ENCODE results near the gene GBP3. TPM values are rescaled to one million over a fixed set of nuclear protein-coding genes. Genes with fewer than 3 reads are reported as not detected.
"Not testable (repeated sequence)": the region's sequence is repeated elsewhere in the genome, so short reads cannot be mapped to it uniquely, and the experiment has no call there.

Gene GBP3
- total RNA-seq, 2 donors from 2014 or later: 38.7 to 103 TPM

GRCh38 chr1:88979749-88980116 is 42.9 kb downstream of the GBP3 start:
- no peaks in the 10 kb centered on the region for H3K9me3 ChIP-seq
- no peaks in the 10 kb centered on the region for H3K4me1 ChIP-seq
- no peaks in the 10 kb centered on the region for H3K36me3 ChIP-seq
- no peak overlapping the region for H3K27ac ChIP-seq
- DNase-seq: no peak
- TF ChIP-seq CTCF (IDR thresholded peaks at IDR 0.05): no peak
- no peak overlapping the region for H3K9ac ChIP-seq (ENCODE audit: low read depth in 2 of 2, low read length in 2 of 2)
- intact Hi-C loops (cut with DNase I): loop anchor here (10.0 kb wide), 1 partner anchor 475 kb away; no protein-coding TSS in a partner anchor
- no peak overlapping the region for H3K4me3 ChIP-seq
- H3K27me3 ChIP-seq: no peaks in the 10 kb centered on the region

- H3K4me1 ChIP-seq: no peaks in the 10 kb centered on the region
- no peaks in the 10 kb centered on the region for H3K27me3 ChIP-seq
- H3K4me3 ChIP-seq: no peak overlapping the region
- H3K9me3 ChIP-seq: no peaks in the 10 kb centered on the region
- no peak for DNase-seq
- TF ChIP-seq CTCF (IDR thresholded peaks at IDR 0.05): no peak
- H3K9ac ChIP-seq (ENCODE audit: low read depth in 2 of 2, low read length in 2 of 2): no peak overlapping the region
- intact Hi-C loops (cut with DNase I): loop anchor here (10.0 kb wide), 1 partner anchor 476 kb away; no protein-coding TSS in a partner anchor
- H3K27ac ChIP-seq: no peak overlapping the region
- H3K36me3 ChIP-seq: no peaks in the 10 kb centered on the region
Observed at GRCh38 chr1:88979054-88979748, 43.5 kb downstream of the GBP3 start.

- Histone ChIP-seq H3K9me3 (no peaks in the 10 kb centered on the region), H3K4me3 (no peak overlapping the region), H3K36me3 (no peaks in the 10 kb centered on the region), H3K27me3 (no peaks in the 10 kb centered on the region), H3K27ac (no peak overlapping the region), H3K4me1 (no peaks in the 10 kb centered on the region), H3K9ac (ENCODE audit: low read depth in 2 of 2, low read length in 2 of 2) (no peak overlapping the region)
- no peak for TF ChIP-seq CTCF (IDR thresholded peaks at IDR 0.05)
- DNase-seq: no peak
- intact Hi-C loops (cut with DNase I): loop anchor here (10.0 kb wide), 1 partner anchor 479 kb away; no protein-coding TSS in a partner anchor
Observed at GRCh38 chr1:88976235-88976634, 46.4 kb downstream of the GBP3 start.

DNA sequence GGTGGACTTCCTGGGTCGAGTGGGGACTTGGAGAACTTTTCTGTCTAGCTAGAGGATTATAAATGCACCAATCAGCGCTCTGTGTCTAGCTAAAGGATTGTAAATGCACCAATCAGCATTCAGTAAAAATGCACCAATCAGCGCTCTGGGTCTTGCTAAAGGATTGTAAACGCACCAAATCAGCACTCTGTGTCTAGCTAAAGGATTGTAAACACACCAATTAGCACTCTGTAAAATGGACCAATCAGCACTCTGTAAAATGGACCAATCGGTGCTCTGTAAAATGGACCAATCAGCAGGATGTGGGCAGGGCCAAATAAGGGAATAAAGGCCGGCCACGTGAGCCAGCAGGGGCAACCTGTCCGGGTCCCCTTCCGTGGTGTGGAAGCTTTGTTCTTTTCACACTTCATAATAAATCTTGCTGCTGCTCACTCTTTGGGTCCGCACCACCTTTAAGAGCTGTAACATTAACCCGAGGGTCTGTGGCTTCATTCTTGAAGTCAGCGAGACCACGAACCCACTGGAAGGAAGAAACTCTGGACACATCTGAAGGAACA is 48.0 kb downstream of the GBP3 start:
- H3K36me3 ChIP-seq; H3K9me3 ChIP-seq; H3K4me3 ChIP-seq; DNase-seq; H3K27me3 ChIP-seq; H3K27ac ChIP-seq; H3K4me1 ChIP-seq; H3K9ac ChIP-seq (ENCODE audit: low read depth in 2 of 2, low read length in 2 of 2): not testable (repeated sequence)
- intact Hi-C loops (cut with DNase I): loop anchor here (10.0 kb wide), 1 partner anchor 480 kb away; no protein-coding TSS in a partner anchor

GRCh38 chr1:88973520-88974137 is 49.0 kb downstream of the GBP3 start:
- H3K27me3 ChIP-seq: no peaks in the 10 kb centered on the region
- H3K9ac ChIP-seq (ENCODE audit: low read depth in 2 of 2, low read length in 2 of 2): no peak overlapping the region
- H3K4me3 ChIP-seq: no peak overlapping the region
- peak; percentile 45 for TF ChIP-seq CTCF (IDR thresholded peaks at IDR 0.05)
- H3K27ac ChIP-seq: no peak overlapping the region
- no peaks in the 10 kb centered on the region for H3K9me3 ChIP-seq
- DNase-seq: no peak
- intact Hi-C loops (cut with DNase I): loop anchor here (10.0 kb wide), 1 partner anchor 481 kb away; no protein-coding TSS in a partner anchor
- no peaks in the 10 kb centered on the region for H3K36me3 ChIP-seq
- H3K4me1 ChIP-seq: no peaks in the 10 kb centered on the region
